GM12878 (cell line): Measurements from ENCODE around the gene ZBTB21. TPM values are rescaled to one million over a fixed set of nuclear protein-coding genes. Genes with fewer than 3 reads are reported as not detected.

ENCODE experiments used
- ATAC-seq: fragments of 200-7000 bp; cut with Tn5 transposase; 3 replicates; pipeline ENCODE4 v1.9.1; 2020; ENCODE audit warnings: mild to moderate bottlenecking, moderate library complexity
- BruUV-seq: library from RNA; stranded (reverse); fragments of 400-500 nt; replicated peaks from 2 replicates; lab custom pipeline; 2021; lab: Mats Ljungman, UMichigan
- CTCF ChIA-PET: fragments of 300-600 bp; sonication (Branson Sonifier 250); formaldehyde crosslinking; extraction: SDS; loops from one replicate; lab custom pipeline; 2021; ENCODE audit warnings: inconsistent platforms; lab: Yijun Ruan, JAX
- POLR2A ChIA-PET: fragments of 350-600 bp; formaldehyde crosslinking; extraction: SDS; loops from one replicate; lab custom pipeline; 2021; ENCODE audit warnings: inconsistent platforms; lab: Charles Lee
- RAD21 ChIA-PET: fragments of 300-600 bp; sonication (Branson Sonifier 250); formaldehyde crosslinking; loops from one replicate; lab custom pipeline; 2023; ENCODE audit warnings: antibody characterized with exemption; ENCODE audit not compliant: unreplicated experiment; lab: Charles Lee
- SMC1A ChIA-PET: fragments of 300-600 bp; sonication (Branson Sonifier 250); formaldehyde crosslinking; loops from one replicate; lab custom pipeline; 2023; ENCODE audit not compliant: unreplicated experiment, uncharacterized antibody; lab: Charles Lee
- DNase-seq: peaks from one replicate; pipeline ENCODE4 v3.0.0-alpha.2; 2011; ENCODE audit warnings: low read depth, low spot score
- FAIRE-seq: peaks from 3 replicates; lab custom pipeline; 2011; peaks lifted over from hg19 to GRCh38; lab: Jason Lieb, UNC
- H2AFZ ChIP-seq: 2 replicates; pipeline ENCODE4 v1.6.0; 2011; ENCODE audit warnings: low read depth, low read length, control low read depth; ENCODE audit not compliant: control insufficient read depth
- H3K27ac ChIP-seq: 2 replicates; pipeline ENCODE4 v1.5.1; 2011; ENCODE audit warnings: control low read depth; ENCODE audit not compliant: control insufficient read depth, insufficient read depth
- H3K27me3 ChIP-seq, 2 experiments: replicated peaks in 1 of 2; 2 replicates each; pipeline versions ENCODE4 v1.6.0 to v1.6.1; 2011; ENCODE audit warnings: low read length in 1 of 2; ENCODE audit not compliant: control insufficient read depth in 2 of 2, insufficient read depth in 2 of 2
- H3K36me3 ChIP-seq, 2 experiments: 2 replicates each; pipeline ENCODE4 v1.5.1; 2011; ENCODE audit warnings: low read length in 1 of 2; ENCODE audit not compliant: control insufficient read depth in 2 of 2, insufficient read depth in 2 of 2
- H3K4me1 ChIP-seq: 2 replicates; pipeline ENCODE4 v1.6.1; 2011; ENCODE audit warnings: mild to moderate bottlenecking, low read length, moderate library complexity, mixed read lengths; ENCODE audit not compliant: control insufficient read depth, insufficient read depth
- H3K4me2 ChIP-seq: 2 replicates; pipeline ENCODE4 v1.6.0; 2011; ENCODE audit warnings: control low read depth; ENCODE audit not compliant: control insufficient read depth, insufficient read depth
- H3K4me3 ChIP-seq: fragments of 200-600 bp; sonication (generic); 2 replicates; pipeline ENCODE4 v1.5.1; 2016
- H3K79me2 ChIP-seq: 2 replicates; pipeline ENCODE4 v1.6.0; 2011; ENCODE audit warnings: low read length; ENCODE audit not compliant: control insufficient read depth, insufficient read depth
- H3K9ac ChIP-seq: 2 replicates; pipeline ENCODE4 v1.8.0; 2011; ENCODE audit warnings: low read length, control low read depth, mixed read lengths; ENCODE audit not compliant: control insufficient read depth, insufficient read depth
- H3K9me3 ChIP-seq: replicated peaks from 3 replicates; pipeline ENCODE4 v1.5.1; 2011; ENCODE audit warnings: mild to moderate bottlenecking, low read length; ENCODE audit not compliant: control insufficient read depth, insufficient read depth
- H4K20me1 ChIP-seq: 2 replicates; pipeline ENCODE4 v1.6.0; 2011; ENCODE audit not compliant: control insufficient read depth, insufficient read depth
- CREM ChIP-seq: IDR thresholded peaks from 2 replicates; pipeline ENCODE4 v1.6.1; 2014; ENCODE audit warnings: antibody characterized with exemption, low read depth
- RAD21 ChIP-seq: IDR thresholded peaks from 2 replicates; pipeline ENCODE4 v1.6.1; 2011; ENCODE audit warnings: mild to moderate bottlenecking, low read depth, low read length, moderate library complexity; ENCODE audit not compliant: insufficient read depth
- WGBS: methylation state at CpG from one replicate; pipeline ENCODE4 v1.1.6; 2016; ENCODE audit warnings: low lambda C conversion rate; ENCODE audit not compliant: insufficient replicate concordance, insufficient coverage; ENCODE audit errors: missing lambda C conversion rate; 5-methylcytosine and 5-hydroxymethylcytosine counted together
- in situ Hi-C: fragments of 300-500 bp; cut with MboI; formaldehyde crosslinking; loops from 9 replicates; pipeline ENCODE4 v1.14.3; 2018; ENCODE audit warnings: mixed read lengths
- intact Hi-C: fragments of 100-400 bp; cut with micrococcal nuclease; formaldehyde crosslinking; loops from one replicate; pipeline ENCODE4 v1.14.2; 2022; ENCODE audit not compliant: unreplicated experiment
- polyA plus RNA-seq, 11 experiments: library from polyadenylated mRNA; depleted of rRNA in 4 of 11; unstranded in 6 of 11; stranded (reverse) in 5 of 11; fragments of >200 nt; fragmentation: Nextera tagmentation in 4 of 11; fragmentation: Illumina TruSeq in 1 of 11; extraction: Ambion mirVana in 4 of 11; extraction: Trizol in 1 of 11; gene quantifications; 1 replicate in 1 of 11; 2 replicates in 10 of 11; pipeline versions ENCODE4 v1.2.1 to v1.2.3, GENCODE V29; 2011 to 2016; ENCODE audit warnings: inconsistent platforms in 2 of 11, missing spikeins in 2 of 11, low read depth in 1 of 11
- total RNA-seq, 4 experiments: library from RNA; depleted of rRNA in 3 of 4; stranded (reverse); fragments of >200 nt in 3 of 4; fragmentation: Illumina TruSeq in 1 of 4; extraction: Trizol in 1 of 4; gene quantifications; 2 replicates each; pipeline versions ENCODE4 v1.2.1 to v1.2.3, GENCODE V29; 2013 to 2021
- TF ChIP-seq, protein P1 (sequence below): IDR thresholded peaks from 2 replicates; pipeline ENCODE4 v1.6.1; 2011; ENCODE audit warnings: mild to moderate bottlenecking, low read depth, low read length, moderate library complexity; ENCODE audit not compliant: insufficient replicate concordance
- TF ChIP-seq, protein P2 (sequence below): IDR thresholded peaks from 2 replicates; pipeline ENCODE4 v1.6.1; 2011; ENCODE audit warnings: borderline replicate concordance, low read depth, mild to moderate bottlenecking, moderate library complexity, low read length; ENCODE audit not compliant: insufficient read depth, poor library complexity, severe bottlenecking

Gene ZBTB21
- total and polyA plus RNA-seq, 10 of the 15 experiments (the other 5 are each of a cell fraction or from before 2014, with no cell fraction given): 1.8 to 21.6 (median 10.6) TPM

DNA sequence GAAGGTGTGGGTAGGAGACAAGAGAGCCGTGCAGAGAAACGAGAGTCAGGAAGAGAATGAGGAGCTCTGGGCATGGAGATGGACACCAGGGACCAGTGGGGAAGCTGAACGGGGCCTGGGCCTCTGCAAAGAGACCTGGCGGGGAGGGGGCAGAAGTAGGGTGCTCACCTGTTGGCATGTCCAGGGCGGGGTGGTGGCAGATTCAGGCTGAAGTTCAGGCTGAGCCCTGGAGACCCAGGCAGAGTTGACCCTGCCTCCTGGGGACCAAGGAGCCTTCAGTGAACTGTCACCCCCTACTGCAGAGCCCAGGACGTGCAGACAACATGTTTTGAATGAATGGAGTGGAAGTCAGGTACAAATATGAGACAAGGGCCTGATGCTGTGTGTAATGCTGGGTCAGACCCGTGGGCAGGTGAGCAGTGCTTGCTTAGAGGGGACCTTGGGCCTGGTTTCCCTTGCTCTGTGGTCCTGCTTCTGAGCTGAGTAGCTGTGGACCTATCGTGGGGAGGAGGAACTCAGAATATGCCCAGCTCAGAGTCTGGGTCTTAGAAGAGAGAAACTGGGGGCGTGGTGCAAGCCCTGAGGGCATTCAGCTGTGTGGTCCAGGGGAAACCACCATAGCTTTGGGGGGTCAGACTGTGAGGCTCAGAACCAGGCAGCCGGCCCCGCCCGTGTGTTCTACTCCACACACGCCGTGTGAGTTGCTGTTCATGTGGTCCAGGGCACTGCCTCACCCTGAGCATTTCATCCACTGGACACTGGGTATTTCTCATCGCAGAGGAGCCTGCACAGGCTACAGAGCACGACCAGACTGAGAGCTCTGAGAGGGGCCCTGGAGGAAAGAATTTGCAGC lies 39.6 kb upstream of the ZBTB21 start:
- no peak; the same call in none of the 3 replicates for ATAC-seq
- in situ Hi-C loops: loop anchor here (10.0 kb wide), 1 partner anchor 55 kb away; no protein-coding TSS in a partner anchor
- Histone ChIP-seq H3K4me3 (no peak overlapping the region), H3K4me2 (no peak overlapping the region), H2AFZ (no peak overlapping the region), H3K36me3 (no peaks in the 10 kb centered on the region), H3K9me3 (no peaks in the 10 kb centered on the region), H3K27me3 (no peaks in the 10 kb centered on the region), H3K9ac (no peak overlapping the region), H4K20me1 (no peaks in the 10 kb centered on the region), H3K27ac (no peak overlapping the region), H3K79me2 (no peaks in the 10 kb centered on the region), H3K4me1 (no peaks in the 10 kb centered on the region)
- 53% methylated on average over 16 of the region's 16 CpGs for WGBS
- RAD21 ChIA-PET: interaction anchor here (1.1 kb wide), 2 partner anchors 95 to 217 kb away, joined by 3 read pairs; no protein-coding TSS in a partner anchor
- POLR2A ChIA-PET: interaction anchor here (0.7 kb wide), 1 partner anchor 20 kb away, joined by 4 read pairs; no protein-coding TSS in a partner anchor
- TF ChIP-seq CREM (no peak), RAD21 (0 out of 2 replicates have a peak, but pooled peaks have one; percentile 18)
- TF ChIP-seq, protein P1, sequence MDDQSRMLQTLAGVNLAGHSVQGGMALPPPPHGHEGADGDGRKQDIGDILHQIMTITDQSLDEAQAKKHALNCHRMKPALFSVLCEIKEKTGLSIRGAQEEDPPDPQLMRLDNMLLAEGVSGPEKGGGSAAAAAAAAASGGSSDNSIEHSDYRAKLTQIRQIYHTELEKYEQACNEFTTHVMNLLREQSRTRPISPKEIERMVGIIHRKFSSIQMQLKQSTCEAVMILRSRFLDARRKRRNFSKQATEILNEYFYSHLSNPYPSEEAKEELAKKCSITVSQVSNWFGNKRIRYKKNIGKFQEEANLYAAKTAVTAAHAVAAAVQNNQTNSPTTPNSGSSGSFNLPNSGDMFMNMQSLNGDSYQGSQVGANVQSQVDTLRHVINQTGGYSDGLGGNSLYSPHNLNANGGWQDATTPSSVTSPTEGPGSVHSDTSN: peak; percentile 60
- TF ChIP-seq, protein P2, sequence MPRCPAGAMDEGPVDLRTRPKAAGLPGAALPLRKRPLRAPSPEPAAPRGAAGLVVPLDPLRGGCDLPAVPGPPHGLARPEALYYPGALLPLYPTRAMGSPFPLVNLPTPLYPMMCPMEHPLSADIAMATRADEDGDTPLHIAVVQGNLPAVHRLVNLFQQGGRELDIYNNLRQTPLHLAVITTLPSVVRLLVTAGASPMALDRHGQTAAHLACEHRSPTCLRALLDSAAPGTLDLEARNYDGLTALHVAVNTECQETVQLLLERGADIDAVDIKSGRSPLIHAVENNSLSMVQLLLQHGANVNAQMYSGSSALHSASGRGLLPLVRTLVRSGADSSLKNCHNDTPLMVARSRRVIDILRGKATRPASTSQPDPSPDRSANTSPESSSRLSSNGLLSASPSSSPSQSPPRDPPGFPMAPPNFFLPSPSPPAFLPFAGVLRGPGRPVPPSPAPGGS: peak; percentile 73
- DNase-seq: no peak
- FAIRE-seq: no peak
- SMC1A ChIA-PET: interaction anchor here (1.0 to 1.1 kb wide), 2 partner anchors 44 to 154 kb away, joined by 3 to 5 read pairs; no protein-coding TSS in a partner anchor
- BruUV-seq: no TSS peak
- intact Hi-C loops: no loop called here
- CTCF ChIA-PET: interaction anchor here (1.0 to 1.1 kb wide), 4 partner anchors 17 to 68 kb away, joined by 3 to 4 read pairs (median 4); no protein-coding TSS in a partner anchor
